GM12878 (cell line): ENCODE results near the gene OXER1. TPM values are rescaled to one million over a fixed set of nuclear protein-coding genes. Genes with fewer than 3 reads are reported as not detected.

ENCODE experiments used
- ATAC-seq: fragments of 200-7000 bp; cut with Tn5 transposase; 3 replicates; pipeline ENCODE4 v1.9.1; 2020; ENCODE audit warnings: mild to moderate bottlenecking, moderate library complexity
- BruUV-seq: library from RNA; stranded (reverse); fragments of 400-500 nt; replicated peaks from 2 replicates; lab custom pipeline; 2021; lab: Mats Ljungman, UMichigan
- CTCF ChIA-PET: fragments of 300-600 bp; sonication (Branson Sonifier 250); formaldehyde crosslinking; extraction: SDS; loops from one replicate; lab custom pipeline; 2021; ENCODE audit warnings: inconsistent platforms; lab: Yijun Ruan, JAX
- POLR2A ChIA-PET: fragments of 350-600 bp; formaldehyde crosslinking; extraction: SDS; loops from one replicate; lab custom pipeline; 2021; ENCODE audit warnings: inconsistent platforms; lab: Charles Lee
- RAD21 ChIA-PET: fragments of 300-600 bp; sonication (Branson Sonifier 250); formaldehyde crosslinking; loops from one replicate; lab custom pipeline; 2023; ENCODE audit warnings: antibody characterized with exemption; ENCODE audit not compliant: unreplicated experiment; lab: Charles Lee
- SMC1A ChIA-PET: fragments of 300-600 bp; sonication (Branson Sonifier 250); formaldehyde crosslinking; loops from one replicate; lab custom pipeline; 2023; ENCODE audit not compliant: unreplicated experiment, uncharacterized antibody; lab: Charles Lee
- DNase-seq: peaks from one replicate; pipeline ENCODE4 v3.0.0-alpha.2; 2011; ENCODE audit warnings: low read depth, low spot score
- FAIRE-seq: peaks from 3 replicates; lab custom pipeline; 2011; peaks lifted over from hg19 to GRCh38; lab: Jason Lieb, UNC
- H2AFZ ChIP-seq: 2 replicates; pipeline ENCODE4 v1.6.0; 2011; ENCODE audit warnings: low read depth, low read length, control low read depth; ENCODE audit not compliant: control insufficient read depth
- H3K27ac ChIP-seq: 2 replicates; pipeline ENCODE4 v1.5.1; 2011; ENCODE audit warnings: control low read depth; ENCODE audit not compliant: control insufficient read depth, insufficient read depth
- H3K27me3 ChIP-seq, 2 experiments: replicated peaks in 1 of 2; 2 replicates each; pipeline versions ENCODE4 v1.6.0 to v1.6.1; 2011; ENCODE audit warnings: low read length in 1 of 2; ENCODE audit not compliant: control insufficient read depth in 2 of 2, insufficient read depth in 2 of 2
- H3K36me3 ChIP-seq, 2 experiments: 2 replicates each; pipeline ENCODE4 v1.5.1; 2011; ENCODE audit warnings: low read length in 1 of 2; ENCODE audit not compliant: control insufficient read depth in 2 of 2, insufficient read depth in 2 of 2
- H3K4me1 ChIP-seq: 2 replicates; pipeline ENCODE4 v1.6.1; 2011; ENCODE audit warnings: mild to moderate bottlenecking, low read length, moderate library complexity, mixed read lengths; ENCODE audit not compliant: control insufficient read depth, insufficient read depth
- H3K4me2 ChIP-seq: 2 replicates; pipeline ENCODE4 v1.6.0; 2011; ENCODE audit warnings: control low read depth; ENCODE audit not compliant: control insufficient read depth, insufficient read depth
- H3K4me3 ChIP-seq: fragments of 200-600 bp; sonication (generic); 2 replicates; pipeline ENCODE4 v1.5.1; 2016
- H3K79me2 ChIP-seq: 2 replicates; pipeline ENCODE4 v1.6.0; 2011; ENCODE audit warnings: low read length; ENCODE audit not compliant: control insufficient read depth, insufficient read depth
- H3K9ac ChIP-seq: 2 replicates; pipeline ENCODE4 v1.8.0; 2011; ENCODE audit warnings: low read length, control low read depth, mixed read lengths; ENCODE audit not compliant: control insufficient read depth, insufficient read depth
- H3K9me3 ChIP-seq: replicated peaks from 3 replicates; pipeline ENCODE4 v1.5.1; 2011; ENCODE audit warnings: mild to moderate bottlenecking, low read length; ENCODE audit not compliant: control insufficient read depth, insufficient read depth
- H4K20me1 ChIP-seq: 2 replicates; pipeline ENCODE4 v1.6.0; 2011; ENCODE audit not compliant: control insufficient read depth, insufficient read depth
- DPF2 ChIP-seq: fragments of 450-650 bp; IDR thresholded peaks from 2 replicates; pipeline ENCODE4 v1.6.1; 2017; ENCODE audit warnings: mild to moderate bottlenecking
- EED ChIP-seq: sonication (generic); IDR thresholded peaks from 2 replicates; pipeline ENCODE4 v1.6.1; 2016; ENCODE audit warnings: antibody characterized with exemption, low read depth
- HDAC2 ChIP-seq: fragments of 200-600 bp; sonication (generic); IDR thresholded peaks from 2 replicates; pipeline ENCODE4 v1.6.1; 2017
- JUNB ChIP-seq: IDR thresholded peaks from 2 replicates; pipeline ENCODE4 v1.6.1; 2016; ENCODE audit warnings: antibody characterized with exemption, mild to moderate bottlenecking
- NFYA ChIP-seq: IDR thresholded peaks from 2 replicates; pipeline ENCODE4 v1.6.1; 2011; ENCODE audit warnings: low read depth, mild to moderate bottlenecking, low read length, improper control_type of control experiment, borderline replicate concordance
- RBBP5 ChIP-seq: fragments of 200-600 bp; sonication (generic); conservative IDR thresholded peaks from 2 replicates; pipeline ENCODE4 v1.6.1; 2016
- RFX5 ChIP-seq: IDR thresholded peaks from 2 replicates; pipeline ENCODE4 v1.6.1; 2011; ENCODE audit warnings: low read depth, low read length, improper control_type of control experiment
- SMAD5 ChIP-seq: IDR thresholded peaks from 2 replicates; pipeline ENCODE4 v1.6.1; 2016; ENCODE audit warnings: antibody characterized with exemption, low read depth
- ZNF207 ChIP-seq: fragments of 450-650 bp; IDR thresholded peaks from 2 replicates; pipeline ENCODE4 v1.6.1; 2014; ENCODE audit warnings: antibody characterized with exemption, mild to moderate bottlenecking, borderline replicate concordance
- ZNF24 ChIP-seq: fragments of 450-650 bp; IDR thresholded peaks from 2 replicates; pipeline ENCODE4 v1.6.1; 2017; ENCODE audit warnings: antibody characterized with exemption, mild to moderate bottlenecking
- WGBS: methylation state at CpG from one replicate; pipeline ENCODE4 v1.1.6; 2016; ENCODE audit warnings: low lambda C conversion rate; ENCODE audit not compliant: insufficient replicate concordance, insufficient coverage; ENCODE audit errors: missing lambda C conversion rate; 5-methylcytosine and 5-hydroxymethylcytosine counted together
- in situ Hi-C: fragments of 300-500 bp; cut with MboI; formaldehyde crosslinking; loops from 9 replicates; pipeline ENCODE4 v1.14.3; 2018; ENCODE audit warnings: mixed read lengths
- intact Hi-C: fragments of 100-400 bp; cut with micrococcal nuclease; formaldehyde crosslinking; loops from one replicate; pipeline ENCODE4 v1.14.2; 2022; ENCODE audit not compliant: unreplicated experiment
- polyA plus RNA-seq, 11 experiments: library from polyadenylated mRNA; depleted of rRNA in 4 of 11; unstranded in 6 of 11; stranded (reverse) in 5 of 11; fragments of >200 nt; fragmentation: Nextera tagmentation in 4 of 11; fragmentation: Illumina TruSeq in 1 of 11; extraction: Ambion mirVana in 4 of 11; extraction: Trizol in 1 of 11; gene quantifications; 1 replicate in 1 of 11; 2 replicates in 10 of 11; pipeline versions ENCODE4 v1.2.1 to v1.2.3, GENCODE V29; 2011 to 2016; ENCODE audit warnings: inconsistent platforms in 2 of 11, missing spikeins in 2 of 11, low read depth in 1 of 11
- total RNA-seq, 4 experiments: library from RNA; depleted of rRNA in 3 of 4; stranded (reverse); fragments of >200 nt in 3 of 4; fragmentation: Illumina TruSeq in 1 of 4; extraction: Trizol in 1 of 4; gene quantifications; 2 replicates each; pipeline versions ENCODE4 v1.2.1 to v1.2.3, GENCODE V29; 2013 to 2021

OXER1 gene
- total and polyA plus RNA-seq, 10 of the 15 experiments (the other 5 are each of a cell fraction or from before 2014, with no cell fraction given), result 0.11 to 8.6 (median 3.3) TPM

GRCh38 chr2:42801381-42801780, 37.4 kb upstream of the OXER1 start:
- H2AFZ ChIP-seq, result no peak overlapping the region
- no peak for ATAC-seq
- in situ Hi-C loops, result no loop called here
- no peaks in the 10 kb centered on the region for H3K27me3 ChIP-seq
- no peak for FAIRE-seq
- no TSS peak for BruUV-seq
- no peaks in the 10 kb centered on the region for H3K79me2 ChIP-seq
- no peak overlapping the region for H3K4me2 ChIP-seq
- WGBS, result 75% methylated on average over 4 of the region's 4 CpGs
- no peak for DNase-seq
- H3K4me3 ChIP-seq, result no peak overlapping the region
- no peak overlapping the region for H3K9ac ChIP-seq
- ChIA-PET CTCF (interaction anchor here (1.0 to 2.4 kb wide), 4 partner anchors 9 to 137 kb away, joined by 3 to 14 read pairs (median 3); no protein-coding TSS in a partner anchor), POLR2A (interaction anchor here (0.5 to 1.9 kb wide), 2 partner anchors 8 to 26 kb away, joined by 5 to 14 read pairs; no protein-coding TSS in a partner anchor)
- intact Hi-C loops, result no loop called here
- H3K4me1 ChIP-seq, result peaks cover 6% of the 10 kb centered on the region
- no peaks in the 10 kb centered on the region for H3K36me3 ChIP-seq
- no peaks in the 10 kb centered on the region for H4K20me1 ChIP-seq
- TF ChIP-seq ZNF24 (no peak), SMAD5 (no peak), NFYA (no peak), RFX5 (no peak), HDAC2 (no peak), ZNF207 (no peak), EED (no peak), JUNB (no peak), RBBP5 (no peak), DPF2 (no peak)
- TF ChIP-seq, all 136 proteins: peak for 0
- no peak overlapping the region for H3K27ac ChIP-seq
- H3K9me3 ChIP-seq, result no peaks in the 10 kb centered on the region
- ChIA-PET SMC1A (interaction anchor here (1.0 to 1.2 kb wide), 3 partner anchors 9 to 137 kb away, joined by 3 to 5 read pairs (median 3); no protein-coding TSS in a partner anchor), RAD21 (interaction anchor here (1.3 kb wide), 1 partner anchor 9 kb away, joined by 13 read pairs; no protein-coding TSS in a partner anchor)
